Uterus (tissue), 2 donors: ENCODE results near the gene SLC35F1.
"Not testable (repeated sequence)": the region's sequence is repeated elsewhere in the genome, so short reads cannot be mapped to it uniquely, and the experiment has no call there.

Source experiments
- POLR2A ChIP-seq, 2 donors: fragments of 450-650 bp; IDR thresholded peaks; one replicate each; pipeline ENCODE4 v1.6.1; 2016; ENCODE audit warnings: antibody characterized with exemption in 2 of 2, mild to moderate bottlenecking in 1 of 2, moderate library complexity in 1 of 2
- TF ChIP-seq, protein P1 (sequence below), 4 experiments: fragments of 200-600 bp in 2 of 4; fragments of 450-650 bp in 2 of 4; sonication (generic) in 2 of 4; IDR thresholded peaks; one replicate each; pipeline ENCODE4 v1.5.1; 2016 to 2019; ENCODE audit warnings: antibody characterized with exemption in 4 of 4, mild to moderate bottlenecking in 2 of 4, moderate library complexity in 1 of 4

DNA sequence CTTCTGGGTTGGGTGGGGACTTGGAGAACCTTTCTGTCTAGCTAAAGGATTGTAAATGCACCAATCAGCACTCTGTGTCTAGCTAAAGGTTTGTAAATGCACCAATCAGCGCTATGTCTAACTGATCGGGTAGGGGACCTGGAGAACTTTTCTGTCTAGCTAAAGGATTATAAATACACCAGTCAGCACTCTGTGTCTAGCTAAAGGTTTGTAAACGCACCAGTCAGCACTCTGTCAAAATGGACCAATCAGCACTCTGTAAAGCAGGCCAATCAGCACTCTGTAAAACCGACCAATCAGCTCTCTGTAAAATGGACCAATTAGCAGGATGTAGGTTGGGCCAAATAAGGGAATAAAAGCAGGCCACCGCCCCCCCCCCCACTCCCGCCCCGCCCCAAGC, 58.7 kb downstream of the SLC35F1 start:
- TF ChIP-seq, protein P1, sequence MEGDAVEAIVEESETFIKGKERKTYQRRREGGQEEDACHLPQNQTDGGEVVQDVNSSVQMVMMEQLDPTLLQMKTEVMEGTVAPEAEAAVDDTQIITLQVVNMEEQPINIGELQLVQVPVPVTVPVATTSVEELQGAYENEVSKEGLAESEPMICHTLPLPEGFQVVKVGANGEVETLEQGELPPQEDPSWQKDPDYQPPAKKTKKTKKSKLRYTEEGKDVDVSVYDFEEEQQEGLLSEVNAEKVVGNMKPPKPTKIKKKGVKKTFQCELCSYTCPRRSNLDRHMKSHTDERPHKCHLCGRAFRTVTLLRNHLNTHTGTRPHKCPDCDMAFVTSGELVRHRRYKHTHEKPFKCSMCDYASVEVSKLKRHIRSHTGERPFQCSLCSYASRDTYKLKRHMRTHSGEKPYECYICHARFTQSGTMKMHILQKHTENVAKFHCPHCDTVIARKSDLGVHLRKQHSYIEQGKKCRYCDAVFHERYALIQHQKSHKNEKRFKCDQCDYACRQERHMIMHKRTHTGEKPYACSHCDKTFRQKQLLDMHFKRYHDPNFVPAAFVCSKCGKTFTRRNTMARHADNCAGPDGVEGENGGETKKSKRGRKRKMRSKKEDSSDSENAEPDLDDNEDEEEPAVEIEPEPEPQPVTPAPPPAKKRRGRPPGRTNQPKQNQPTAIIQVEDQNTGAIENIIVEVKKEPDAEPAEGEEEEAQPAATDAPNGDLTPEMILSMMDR (IDR thresholded peaks at IDR 0.05): not testable (repeated sequence)
- TF ChIP-seq POLR2A (IDR thresholded peaks at IDR 0.05): not testable (repeated sequence)
